ENCODE measurements around the gene DAD1. TPM values are rescaled to one million over a fixed set of nuclear protein-coding genes. Genes with fewer than 3 reads are reported as not detected.

Gene DAD1
- total RNA-seq, 1 donor from 2014 or later = 185 TPM

- TF ChIP-seq EZH2phosphoT487 (IDR thresholded peaks at IDR 0.05) (no peak), CTCF (IDR thresholded peaks at IDR 0.05) (no peak), EZH2 (IDR thresholded peaks at IDR 0.05) (no peak)
- no peaks in the 10 kb centered on the region for H3K4me1 ChIP-seq
These were observed 48.1 kb downstream of the DAD1 start for GRCh38 chr14:22540811-22541360.

GRCh38 chr14:22540293-22540692 lies 48.7 kb downstream of the DAD1 start:
- no peak for TF ChIP-seq EZH2 (IDR thresholded peaks at IDR 0.05)
- TF ChIP-seq CTCF (IDR thresholded peaks at IDR 0.05) = no peak
- no peak for TF ChIP-seq EZH2phosphoT487 (IDR thresholded peaks at IDR 0.05)
- no peaks in the 10 kb centered on the region for H3K4me1 Mint-ChIP-seq
- H2AFZ ChIP-seq (replicated peaks) = no peak overlapping the region
- H3F3A ChIP-seq (ENCODE audit: low read depth) = no peaks in the 10 kb centered on the region
- no peaks in the 10 kb centered on the region for H3K9me3 Mint-ChIP-seq
- H3K9ac ChIP-seq = no peak overlapping the region
- DNase-seq (ENCODE audit: low spot score) = no peak
- no peaks in the 10 kb centered on the region for H3K9me3 ChIP-seq (ENCODE audit: low read depth)
- no peaks in the 10 kb centered on the region for H4K20me1 ChIP-seq (ENCODE audit: low read depth)
- H3K27ac Mint-ChIP-seq = no peak overlapping the region
- no peaks in the 10 kb centered on the region for H3K79me2 ChIP-seq (ENCODE audit: low read depth)
- H3K36me3 ChIP-seq = no peaks in the 10 kb centered on the region
- H3K36me3 Mint-ChIP-seq = no peaks in the 10 kb centered on the region
- H3K27ac ChIP-seq = no peak overlapping the region
- no peak overlapping the region for H3K4me3 Mint-ChIP-seq
- H3K4me1 ChIP-seq = no peaks in the 10 kb centered on the region
- peaks cover 5% of the 10 kb centered on the region for H3K27me3 ChIP-seq
- H3K4me2 ChIP-seq = no peak overlapping the region
- H3K27me3 Mint-ChIP-seq (ENCODE audit: insufficient read depth, low read depth) = peaks cover 6% of the 10 kb centered on the region
- no peak overlapping the region for H3K4me3 ChIP-seq

More at GRCh38 chr14:22540811-22541360, 48.1 kb downstream of the DAD1 start:
- peaks cover 6% of the 10 kb centered on the region for H3K27me3 Mint-ChIP-seq (ENCODE audit: insufficient read depth, low read depth)
- H3K4me3 Mint-ChIP-seq = no peak overlapping the region
- H3K36me3 Mint-ChIP-seq = no peaks in the 10 kb centered on the region
- H3K9me3 Mint-ChIP-seq = no peaks in the 10 kb centered on the region
- Histone ChIP-seq H3K27ac (no peak overlapping the region), H3K79me2 (ENCODE audit: low read depth) (no peaks in the 10 kb centered on the region), H3K27me3 (peaks cover 11% of the 10 kb centered on the region), H3K9ac (no peak overlapping the region), H3F3A (ENCODE audit: low read depth) (no peaks in the 10 kb centered on the region), H4K20me1 (ENCODE audit: low read depth) (no peaks in the 10 kb centered on the region), H3K4me2 (no peak overlapping the region), H3K36me3 (no peaks in the 10 kb centered on the region), H3K9me3 (ENCODE audit: low read depth) (no peaks in the 10 kb centered on the region), H2AFZ (replicated peaks) (no peak overlapping the region), H3K4me3 (no peak overlapping the region)
- H3K27ac Mint-ChIP-seq = no peak overlapping the region
- peaks cover 1% of the 10 kb centered on the region for H3K4me1 Mint-ChIP-seq
- no peak for DNase-seq (ENCODE audit: low spot score)

DNA sequence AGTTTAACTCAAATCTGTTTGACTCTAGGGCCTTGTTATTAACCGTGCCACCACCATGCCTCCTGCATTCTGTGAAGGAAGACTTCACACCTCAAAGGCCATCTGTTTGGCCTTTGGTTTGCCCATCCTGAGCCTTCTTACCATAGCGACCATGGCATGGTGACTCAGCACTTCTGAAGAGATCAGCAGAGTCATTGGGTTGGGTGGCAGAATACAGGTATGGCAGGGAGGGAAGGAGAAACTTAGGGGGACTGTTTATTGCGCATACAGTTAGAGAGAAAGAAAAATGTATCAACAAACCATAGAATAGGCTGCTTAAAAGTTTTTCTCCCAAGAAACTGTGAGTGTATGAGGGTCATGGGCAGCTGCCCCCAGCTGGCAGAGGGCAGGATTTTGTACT lies 49.2 kb downstream of the DAD1 start:
- Histone ChIP-seq H3K4me1 (no peaks in the 10 kb centered on the region), H4K20me1 (ENCODE audit: low read depth) (no peaks in the 10 kb centered on the region), H3K9ac (no peak overlapping the region), H3K27me3 (peaks cover under 1% of the 10 kb centered on the region), H3K27ac (no peak overlapping the region), H3K36me3 (no peaks in the 10 kb centered on the region), H3K4me2 (no peak overlapping the region), H3K79me2 (ENCODE audit: low read depth) (no peaks in the 10 kb centered on the region), H3K9me3 (ENCODE audit: low read depth) (no peaks in the 10 kb centered on the region), H3F3A (ENCODE audit: low read depth) (no peaks in the 10 kb centered on the region), H3K4me3 (no peak overlapping the region), H2AFZ (replicated peaks) (no peak overlapping the region)
- TF ChIP-seq CTCF (IDR thresholded peaks at IDR 0.05) (no peak), EZH2phosphoT487 (IDR thresholded peaks at IDR 0.05) (no peak), EZH2 (IDR thresholded peaks at IDR 0.05) (no peak)
- H3K4me3 Mint-ChIP-seq = no peak overlapping the region
- no peaks in the 10 kb centered on the region for H3K36me3 Mint-ChIP-seq
- H3K9me3 Mint-ChIP-seq = no peaks in the 10 kb centered on the region
- no peaks in the 10 kb centered on the region for H3K4me1 Mint-ChIP-seq
- H3K27ac Mint-ChIP-seq = no peak overlapping the region
- no peak for DNase-seq (ENCODE audit: low spot score)
- H3K27me3 Mint-ChIP-seq (ENCODE audit: insufficient read depth, low read depth) = peaks cover 6% of the 10 kb centered on the region

All from neural progenitor cell (in vitro differentiated cells).